SK-N-SH (cell line): ENCODE measurements around the gene PGM5. TPM values are rescaled to one million over a fixed set of nuclear protein-coding genes. Genes with fewer than 3 reads are reported as not detected.

Experiments used
- CTCF ChIA-PET: fragments of 300-600, 350-600 bp; formaldehyde crosslinking; extraction: SDS; loops from one replicate; lab custom pipeline; 2021; lab: Yijun Ruan, JAX
- POLR2A ChIA-PET: fragments of 350-600 bp; sonication (Branson Sonifier 250); formaldehyde crosslinking; extraction: SDS; loops from one replicate; lab custom pipeline; 2020; ENCODE audit warnings: antibody characterized with exemption, inconsistent platforms; lab: Yijun Ruan, JAX
- DNase-seq: peaks from one replicate; pipeline ENCODE4 v3.0.0; 2012
- H2AFZ ChIP-seq: fragments of 200-600 bp; sonication (generic); 2 replicates; pipeline ENCODE4 v1.8.1; 2016; ENCODE audit warnings: antibody characterized with exemption, mild to moderate bottlenecking, low read depth
- H3F3A ChIP-seq: fragments of 200-600 bp; sonication (generic); replicated peaks from 2 replicates; pipeline ENCODE3; 2016; ENCODE audit warnings: antibody characterized with exemption, mild to moderate bottlenecking; ENCODE audit not compliant: insufficient read depth
- H3K27ac ChIP-seq, 2 experiments: fragments of 200-500 bp in 1 of 2; fragments of 200-600 bp in 1 of 2; sonication (Bioruptor generic) in 1 of 2; sonication (generic), shearing (Covaris generic) in 1 of 2; 2 replicates each; pipeline versions ENCODE4 v1.5.1 to v1.6.1; 2014 to 2016; ENCODE audit warnings: low read depth in 2 of 2, inconsistent platforms in 1 of 2, low read length in 1 of 2, mild to moderate bottlenecking in 1 of 2, mixed read lengths in 1 of 2
- H3K27me3 ChIP-seq: fragments of 200-600 bp; sonication (generic), shearing (Covaris generic); 2 replicates; pipeline ENCODE4 v1.6.1; 2016; ENCODE audit warnings: mixed run types; ENCODE audit not compliant: insufficient read depth
- H3K36me3 ChIP-seq, 2 experiments: fragments of 200-500 bp in 1 of 2; fragments of 200-600 bp in 1 of 2; sonication (Bioruptor generic) in 1 of 2; sonication (generic) in 1 of 2; replicated peaks in 1 of 2; 2 replicates each; pipeline versions ENCODE3 to v1.5.1; 2014 to 2016; ENCODE audit warnings: low read length in 1 of 2, mild to moderate bottlenecking in 1 of 2; ENCODE audit not compliant: insufficient read depth in 2 of 2, control insufficient read depth in 1 of 2
- H3K4me1 ChIP-seq, 2 experiments: fragments of 200-500 bp in 1 of 2; fragments of 200-600 bp in 1 of 2; sonication (Bioruptor generic) in 1 of 2; sonication (generic), shearing (Covaris generic) in 1 of 2; 2 replicates each; pipeline versions ENCODE4 v1.5.1 to v1.6.1; 2014 to 2016; ENCODE audit warnings: low read depth in 1 of 2, low read length in 1 of 2, mixed run types in 1 of 2; ENCODE audit not compliant: insufficient read depth in 2 of 2, control insufficient read depth in 1 of 2
- H3K4me2 ChIP-seq: fragments of 200-600 bp; sonication (generic), shearing (Covaris generic); 2 replicates; pipeline ENCODE4 v1.6.1; 2017; ENCODE audit warnings: mixed run types
- H3K4me3 ChIP-seq, 2 experiments: fragments of 200-500 bp in 1 of 2; fragments of 200-600 bp in 1 of 2; sonication (Bioruptor generic) in 1 of 2; sonication (generic), shearing (Covaris generic) in 1 of 2; 2 replicates each; pipeline versions ENCODE4 v1.5.1 to v1.8.1; 2014 to 2016; ENCODE audit warnings: low read depth in 2 of 2, inconsistent platforms in 1 of 2, low read length in 1 of 2, mild to moderate bottlenecking in 1 of 2, mixed read lengths in 1 of 2, moderate library complexity in 1 of 2
- H3K79me2 ChIP-seq: fragments of 200-600 bp; sonication (generic); 2 replicates; pipeline ENCODE4 v1.8.1; 2017; ENCODE audit warnings: mild to moderate bottlenecking; ENCODE audit not compliant: insufficient read depth
- H3K9ac ChIP-seq: fragments of 200-600 bp; sonication (generic); 2 replicates; pipeline ENCODE4 v1.6.1; 2017; ENCODE audit warnings: mixed run types
- H3K9me2 ChIP-seq: fragments of 200-600 bp; sonication (generic); 2 replicates; pipeline ENCODE4 v1.6.1; 2017; ENCODE audit warnings: mixed run types
- H3K9me3 ChIP-seq: fragments of 200-600 bp; sonication (generic); 2 replicates; pipeline ENCODE4 v1.6.1; 2017; ENCODE audit warnings: mixed run types, mild to moderate bottlenecking, moderate library complexity
- H4K20me1 ChIP-seq: fragments of 200-600 bp; sonication (generic); 2 replicates; pipeline ENCODE4 v1.6.1; 2017; ENCODE audit warnings: mild to moderate bottlenecking, mixed run types; ENCODE audit not compliant: insufficient read depth
- CHD2 ChIP-seq: fragments of 150-350 bp; IDR thresholded peaks from 2 replicates; pipeline ENCODE4 v1.6.1; 2018; ENCODE audit warnings: low read length; ENCODE audit not compliant: partially characterized antibody
- FOSL2 ChIP-seq: IDR thresholded peaks from 2 replicates; pipeline ENCODE4 v1.4.0; 2012; ENCODE audit warnings: low read depth, mild to moderate bottlenecking, moderate library complexity, borderline replicate concordance
- JUND ChIP-seq: IDR thresholded peaks from 2 replicates; pipeline ENCODE4 v1.4.0; 2012
- MAX ChIP-seq: IDR thresholded peaks from 2 replicates; pipeline ENCODE4 v1.4.0; 2012; ENCODE audit warnings: low read depth
- NFIC ChIP-seq: IDR thresholded peaks from 2 replicates; pipeline ENCODE4 v1.4.0; 2012; ENCODE audit warnings: borderline replicate concordance
- NRF1 ChIP-seq: IDR thresholded peaks from 2 replicates; pipeline ENCODE4 v1.6.1; 2012; ENCODE audit warnings: low read depth, mild to moderate bottlenecking, low read length
- RAD21 ChIP-seq: IDR thresholded peaks from 2 replicates; pipeline ENCODE4 v1.6.1; 2012; ENCODE audit warnings: mild to moderate bottlenecking, low read length
- RCOR1 ChIP-seq: fragments of 150-350 bp; IDR thresholded peaks from 2 replicates; pipeline ENCODE4 v1.6.1; 2017; ENCODE audit warnings: antibody characterized with exemption, low read length
- RFX5 ChIP-seq: IDR thresholded peaks from 2 replicates; pipeline ENCODE4 v1.6.1; 2012; ENCODE audit warnings: mild to moderate bottlenecking, improper control_type of control experiment, low read length
- RXRA ChIP-seq: IDR thresholded peaks from 2 replicates; pipeline ENCODE4 v1.4.0; 2012; ENCODE audit warnings: low read depth, mild to moderate bottlenecking, borderline replicate concordance
- SIN3A ChIP-seq: IDR thresholded peaks from 2 replicates; pipeline ENCODE4 v1.6.1; 2012; ENCODE audit warnings: low read depth, mild to moderate bottlenecking, low read length, moderate library complexity, borderline replicate concordance
- TAF1 ChIP-seq: IDR thresholded peaks from 2 replicates; pipeline ENCODE4 v1.6.1; 2012; ENCODE audit warnings: low read depth, mild to moderate bottlenecking, low read length, moderate library complexity, borderline replicate concordance
- TEAD4 ChIP-seq: IDR thresholded peaks from 2 replicates; pipeline ENCODE4 v1.4.0; 2012; ENCODE audit warnings: mild to moderate bottlenecking, borderline replicate concordance; ENCODE audit not compliant: insufficient read depth
- WGBS: methylation state at CpG from one replicate; pipeline ENCODE4 v1.1.6; 2017; ENCODE audit warnings: low lambda C conversion rate; 5-methylcytosine and 5-hydroxymethylcytosine counted together
- polyA plus RNA-seq, 3 experiments: library from polyadenylated mRNA; depleted of rRNA; stranded (reverse); fragments of >200 nt; gene quantifications; 2 replicates each; pipeline ENCODE4 v1.2.3, GENCODE V29; 2012

The PGM5 gene
- polyA plus RNA-seq, 1 of the 3 experiments (the other 2 are of a cell fraction), result not detected

GRCh38 chr9:68508547-68508946, 152.1 kb downstream of the PGM5 start:
- Histone ChIP-seq H3K79me2 (no peaks in the 10 kb centered on the region), H3K9me3 (no peaks in the 10 kb centered on the region), H2AFZ (no peak overlapping the region), H3K9ac (no peak overlapping the region), H3K4me3 (no peak overlapping the region), H3K4me2 (no peak overlapping the region), H3K4me1 (no peaks in the 10 kb centered on the region), H3K27ac (no peak overlapping the region), H3F3A (no peaks in the 10 kb centered on the region), H4K20me1 (no peaks in the 10 kb centered on the region), H3K27me3 (peaks cover 8% of the 10 kb centered on the region; the same call in 1 of the 2 replicates), H3K9me2 (no peaks in the 10 kb centered on the region), H3K36me3 (no peaks in the 10 kb centered on the region)
- POLR2A ChIA-PET, result no interaction called here
- no peak for TF ChIP-seq MAX
- CTCF ChIA-PET, result interaction anchor here (0.7 to 2.1 kb wide), 3 partner anchors 13 to 22 kb away, joined by 3 to 8 read pairs (median 4); no protein-coding TSS in a partner anchor
- no peak for DNase-seq
- WGBS, result 8% methylated on average over 2 of the region's 2 CpGs

DNA sequence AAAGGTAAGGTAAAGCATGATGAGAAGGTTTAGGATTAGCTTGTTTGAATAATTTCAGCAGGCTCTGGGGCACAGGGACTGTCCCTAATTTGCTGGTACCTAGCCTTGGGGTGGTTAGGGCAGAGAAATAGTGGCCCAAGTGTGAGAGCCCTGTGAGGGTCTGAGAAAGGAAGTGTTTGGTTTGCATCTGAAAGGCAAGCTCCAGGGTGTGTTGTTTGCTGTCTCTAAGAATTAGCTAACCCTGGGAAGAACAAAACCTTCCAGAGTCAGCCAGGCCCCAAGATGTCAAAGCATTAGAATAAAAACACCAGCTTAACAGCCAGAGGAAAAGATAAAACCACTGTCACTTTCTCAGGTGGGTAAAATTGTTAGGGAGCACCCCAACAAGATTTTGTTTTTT, 153.3 kb downstream of the PGM5 start:
- H3K9me3 ChIP-seq, result no peaks in the 10 kb centered on the region
- H3K9me2 ChIP-seq, result no peaks in the 10 kb centered on the region
- TF ChIP-seq CHD2, result no peak
- no peak for TF ChIP-seq TEAD4
- TF ChIP-seq NRF1, result no peak
- TF ChIP-seq RCOR1, result no peak
- no peak for TF ChIP-seq NFIC
- no peak for TF ChIP-seq RAD21
- no peak for TF ChIP-seq RXRA
- H3K4me3 ChIP-seq, result no peak overlapping the region
- ChIA-PET CTCF (no interaction called here), POLR2A (no interaction called here)
- no peak overlapping the region for H3K4me2 ChIP-seq
- no peaks in the 10 kb centered on the region for H3F3A ChIP-seq
- H3K27me3 ChIP-seq, result peaks cover 8% of the 10 kb centered on the region; the same call in 1 of the 2 replicates
- H4K20me1 ChIP-seq, result no peaks in the 10 kb centered on the region
- H3K4me1 ChIP-seq, result no peaks in the 10 kb centered on the region
- H3K79me2 ChIP-seq, result no peaks in the 10 kb centered on the region
- H3K27ac ChIP-seq, result no peak overlapping the region
- H3K36me3 ChIP-seq, result no peaks in the 10 kb centered on the region
- no peak overlapping the region for H2AFZ ChIP-seq
- DNase-seq, result no peak
- H3K9ac ChIP-seq, result no peak overlapping the region

DNA sequence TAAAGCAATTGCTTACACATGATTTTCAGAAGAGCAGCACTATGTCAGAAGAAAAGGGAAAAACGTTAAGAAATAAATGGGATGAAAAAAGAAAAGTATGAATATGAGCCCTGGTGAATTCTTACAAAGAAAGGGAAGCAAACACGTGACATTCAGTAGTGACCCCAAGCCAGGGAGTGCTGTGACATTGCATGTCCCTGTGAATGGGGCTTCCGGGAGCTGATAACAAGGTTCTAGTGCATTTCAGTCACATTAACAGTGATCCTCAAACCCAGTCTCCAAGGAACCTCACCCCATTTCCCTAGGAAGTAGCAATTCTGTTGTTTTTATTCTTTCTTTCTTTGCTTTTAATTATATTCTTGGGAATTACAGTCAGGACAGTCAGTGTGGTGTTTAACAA, 157.0 kb downstream of the PGM5 start:
- Histone ChIP-seq H4K20me1 (no peaks in the 10 kb centered on the region), H3K4me1 (no peaks in the 10 kb centered on the region), H3K4me2 (no peak overlapping the region), H3K4me3 (no peak overlapping the region), H2AFZ (no peak overlapping the region), H3K9me2 (no peaks in the 10 kb centered on the region), H3K36me3 (no peaks in the 10 kb centered on the region), H3K27me3 (peaks cover 8% of the 10 kb centered on the region; the same call in 1 of the 2 replicates), H3K27ac (no peak overlapping the region), H3K9ac (no peak overlapping the region), H3K79me2 (no peaks in the 10 kb centered on the region), H3F3A (no peaks in the 10 kb centered on the region), H3K9me3 (no peaks in the 10 kb centered on the region)
- no peak for DNase-seq
- ChIA-PET POLR2A (no interaction called here), CTCF (no interaction called here)
- WGBS, result 3% methylated on average over 3 of the region's 3 CpGs
- TF ChIP-seq SIN3A (no peak), MAX (no peak), TEAD4 (no peak), TAF1 (no peak), FOSL2 (no peak), RFX5 (no peak), JUND (no peak), RAD21 (no peak)
- TF ChIP-seq, all 33 proteins: peak for 0
